HL-60/S4 (cell line): Measurements from ENCODE around the gene STUM.
"Not testable (repeated sequence)": the region's sequence is repeated elsewhere in the genome, so short reads cannot be mapped to it uniquely, and the experiment has no call there.

Experiments
- in situ Hi-C: fragments of 300-500 bp; cut with MboI; formaldehyde crosslinking; loops from 2 replicates; pipeline ENCODE4 v1.14.3; 2022; ENCODE audit warnings: low sequenced_read_pairs

The STUM gene

GRCh38 chr1:226635456-226635941 is 86.9 kb downstream of the STUM start:
- in situ Hi-C loops: no loop called here

GRCh38 chr1:226636847-226637096 is 88.2 kb downstream of the STUM start:
- in situ Hi-C loops: no loop called here

GRCh38 chr1:226637147-226637935 is 88.8 kb downstream of the STUM start:
- in situ Hi-C loops: no loop called here

- in situ Hi-C loops: no loop called here
These were observed 89.5 kb downstream of the STUM start for GRCh38 chr1:226638001-226638601.

GRCh38 chr1:226638608-226639007 is 90.0 kb downstream of the STUM start:
- in situ Hi-C loops: no loop called here

- in situ Hi-C loops: not testable (repeated sequence)
These were observed 90.6 kb downstream of the STUM start for GRCh38 chr1:226639206-226639605.

- in situ Hi-C loops: no loop called here
These were observed 91.1 kb downstream of the STUM start for GRCh38 chr1:226639631-226640061.

GRCh38 chr1:226640321-226641136 is 92.0 kb downstream of the STUM start:
- in situ Hi-C loops: no loop called here

- in situ Hi-C loops: no loop called here
These were observed 93.2 kb downstream of the STUM start for GRCh38 chr1:226641671-226642231.

GRCh38 chr1:226642421-226642820 is 93.9 kb downstream of the STUM start:
- in situ Hi-C loops: no loop called here

- in situ Hi-C loops: no loop called here
These were observed 94.6 kb downstream of the STUM start for GRCh38 chr1:226643177-226643576.

- in situ Hi-C loops: no loop called here
These were observed 95.3 kb downstream of the STUM start for GRCh38 chr1:226643611-226644540.

GRCh38 chr1:226644541-226645176 is 96.1 kb downstream of the STUM start:
- in situ Hi-C loops: no loop called here

- in situ Hi-C loops: no loop called here
These were observed 96.9 kb downstream of the STUM start for GRCh38 chr1:226645279-226645976.

- in situ Hi-C loops: no loop called here
These were observed 97.7 kb downstream of the STUM start for GRCh38 chr1:226646026-226646869.

GRCh38 chr1:226646870-226647449 is 98.4 kb downstream of the STUM start:
- in situ Hi-C loops: no loop called here

- in situ Hi-C loops: no loop called here
These were observed 99.2 kb downstream of the STUM start for GRCh38 chr1:226647719-226648118.

GRCh38 chr1:226648421-226648820 is 99.9 kb downstream of the STUM start:
- in situ Hi-C loops: no loop called here
